ENCODE measurements around the gene NRN1L. TPM values are rescaled to one million over a fixed set of nuclear protein-coding genes. Genes with fewer than 3 reads are reported as not detected.

NRN1L gene
- total RNA-seq, 1 donor from 2014 or later = 1.4 TPM

DNA sequence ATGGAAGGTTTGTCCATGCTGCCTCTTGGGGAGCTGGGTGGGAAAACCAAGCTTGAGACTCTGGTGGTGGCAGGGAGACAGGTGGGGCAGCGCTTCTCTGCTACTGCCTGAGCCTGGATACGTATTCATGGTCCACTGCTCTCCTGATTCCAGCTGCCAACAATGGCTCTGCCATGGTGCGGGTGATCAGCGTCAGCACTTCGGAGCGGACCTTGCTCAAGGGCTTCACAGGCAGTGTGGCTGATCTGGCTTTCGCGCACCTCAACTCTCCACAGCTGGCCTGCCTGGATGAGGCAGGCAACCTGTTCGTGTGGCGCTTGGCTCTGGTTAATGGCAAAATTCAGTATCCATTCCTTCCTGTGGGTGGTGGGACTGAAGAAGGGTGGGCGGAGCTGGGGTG lies 7.6 kb upstream of the NRN1L start:
- Mint-ChIP-seq H3K27me3 (no peaks in the 10 kb centered on the region), H3K27ac (no peak overlapping the region), H3K9me3 (no peaks in the 10 kb centered on the region), H3K4me1 (peaks cover 35% of the 10 kb centered on the region), H3K4me3 (no peak overlapping the region), H3K36me3 (ENCODE audit: low read depth) (peaks cover 62% of the 10 kb centered on the region)
- no peak for DNase-seq
- intact Hi-C loops (cut with micrococcal nuclease) = no loop called here
- TF ChIP-seq, protein P1, sequence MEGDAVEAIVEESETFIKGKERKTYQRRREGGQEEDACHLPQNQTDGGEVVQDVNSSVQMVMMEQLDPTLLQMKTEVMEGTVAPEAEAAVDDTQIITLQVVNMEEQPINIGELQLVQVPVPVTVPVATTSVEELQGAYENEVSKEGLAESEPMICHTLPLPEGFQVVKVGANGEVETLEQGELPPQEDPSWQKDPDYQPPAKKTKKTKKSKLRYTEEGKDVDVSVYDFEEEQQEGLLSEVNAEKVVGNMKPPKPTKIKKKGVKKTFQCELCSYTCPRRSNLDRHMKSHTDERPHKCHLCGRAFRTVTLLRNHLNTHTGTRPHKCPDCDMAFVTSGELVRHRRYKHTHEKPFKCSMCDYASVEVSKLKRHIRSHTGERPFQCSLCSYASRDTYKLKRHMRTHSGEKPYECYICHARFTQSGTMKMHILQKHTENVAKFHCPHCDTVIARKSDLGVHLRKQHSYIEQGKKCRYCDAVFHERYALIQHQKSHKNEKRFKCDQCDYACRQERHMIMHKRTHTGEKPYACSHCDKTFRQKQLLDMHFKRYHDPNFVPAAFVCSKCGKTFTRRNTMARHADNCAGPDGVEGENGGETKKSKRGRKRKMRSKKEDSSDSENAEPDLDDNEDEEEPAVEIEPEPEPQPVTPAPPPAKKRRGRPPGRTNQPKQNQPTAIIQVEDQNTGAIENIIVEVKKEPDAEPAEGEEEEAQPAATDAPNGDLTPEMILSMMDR (IDR thresholded peaks at IDR 0.05) = no peak
- ChIA-PET CTCF (no interaction called here), POLR2A (no interaction called here)
- ATAC-seq (ENCODE audit: low read depth) = no peak

DNA sequence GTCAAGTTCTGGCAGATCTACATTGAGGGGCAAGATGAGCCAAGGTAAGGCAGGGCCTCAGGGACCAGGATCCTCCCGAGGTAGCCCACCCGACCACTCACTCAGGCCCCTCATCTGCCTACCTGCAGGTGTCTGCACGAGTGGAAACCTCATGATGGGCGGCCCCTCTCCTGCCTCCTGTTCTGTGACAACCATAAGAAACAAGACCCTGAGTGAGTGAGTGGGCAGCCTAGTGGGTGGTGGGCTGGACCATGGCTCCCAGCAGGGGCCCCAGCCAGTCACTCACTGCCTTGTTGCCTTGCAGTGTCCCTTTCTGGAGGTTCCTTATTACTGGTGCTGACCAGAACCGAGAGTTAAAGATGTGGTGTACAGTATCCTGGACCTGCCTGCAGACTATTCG lies 6.5 kb upstream of the NRN1L start:
- DNase-seq = no peak
- intact Hi-C loops (cut with micrococcal nuclease) = no loop called here
- Mint-ChIP-seq H3K36me3 (ENCODE audit: low read depth) (peaks cover 72% of the 10 kb centered on the region), H3K4me1 (peaks cover 26% of the 10 kb centered on the region), H3K4me3 (no peak overlapping the region), H3K9me3 (no peaks in the 10 kb centered on the region), H3K27me3 (no peaks in the 10 kb centered on the region), H3K27ac (no peak overlapping the region)
- ChIA-PET CTCF (no interaction called here), POLR2A (no interaction called here)
- ATAC-seq (ENCODE audit: low read depth) = no peak
- TF ChIP-seq, protein P1 (IDR thresholded peaks at IDR 0.05) = no peak

DNA sequence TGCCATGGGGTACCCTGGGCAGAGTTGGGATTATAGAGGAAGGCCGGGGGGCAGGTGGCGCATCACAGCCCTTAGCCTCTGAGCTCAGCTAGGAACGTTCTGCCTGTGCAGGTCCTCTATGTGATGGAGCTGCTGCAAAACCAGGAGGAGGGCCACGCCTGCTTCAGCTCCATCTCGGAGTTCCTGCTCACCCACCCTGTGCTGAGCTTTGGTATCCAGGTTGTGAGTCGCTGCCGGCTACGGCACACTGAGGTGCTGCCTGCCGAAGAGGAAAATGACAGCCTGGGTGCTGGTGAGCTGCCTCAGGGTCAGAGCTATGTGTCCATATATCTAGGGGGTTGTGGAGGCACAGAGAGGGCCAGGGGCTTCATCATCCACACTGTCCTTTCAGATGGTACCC lies 5.8 kb upstream of the NRN1L start:
- Mint-ChIP-seq H3K9me3 (no peaks in the 10 kb centered on the region), H3K27me3 (no peaks in the 10 kb centered on the region), H3K27ac (no peak overlapping the region), H3K4me3 (no peak overlapping the region), H3K4me1 (peaks cover 22% of the 10 kb centered on the region), H3K36me3 (ENCODE audit: low read depth) (peaks cover 78% of the 10 kb centered on the region)
- CTCF ChIA-PET = interaction anchor here (0.7 kb wide), 1 partner anchor 62 kb away, joined by 5 read pairs; no protein-coding TSS in a partner anchor
- intact Hi-C loops (cut with micrococcal nuclease) = no loop called here
- POLR2A ChIA-PET = no interaction called here
- DNase-seq (no peak), ATAC-seq (ENCODE audit: low read depth) (no peak)
- TF ChIP-seq, protein P1 (IDR thresholded peaks at IDR 0.05) = no peak

DNA sequence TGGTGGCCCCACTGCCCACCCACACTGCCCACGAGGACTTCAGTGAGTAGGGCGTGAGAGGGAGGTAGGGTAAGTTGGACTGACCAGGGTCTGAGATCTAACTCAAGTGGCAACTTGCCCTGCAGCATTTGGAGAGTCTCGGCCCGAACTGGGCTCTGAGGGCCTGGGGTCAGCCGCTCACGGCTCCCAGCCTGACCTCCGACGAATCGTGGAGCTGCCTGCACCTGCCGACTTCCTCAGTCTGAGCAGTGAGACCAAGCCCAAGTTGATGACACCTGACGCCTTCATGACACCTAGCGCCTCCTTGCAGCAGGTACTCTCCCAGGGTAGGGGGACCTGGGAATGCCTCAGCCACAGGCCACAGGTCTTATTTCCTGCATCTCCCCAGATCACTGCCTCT lies 5.2 kb upstream of the NRN1L start:
- CTCF ChIA-PET = interaction anchor here (0.7 kb wide), 1 partner anchor 63 kb away, joined by 5 read pairs; no protein-coding TSS in a partner anchor
- Mint-ChIP-seq H3K36me3 (ENCODE audit: low read depth) (peaks cover 85% of the 10 kb centered on the region), H3K4me1 (peaks cover 16% of the 10 kb centered on the region), H3K27ac (no peak overlapping the region), H3K4me3 (no peak overlapping the region), H3K9me3 (no peaks in the 10 kb centered on the region), H3K27me3 (no peaks in the 10 kb centered on the region)
- POLR2A ChIA-PET = interaction anchor here (0.5 kb wide), 1 partner anchor 57 kb away, joined by 3 read pairs; no protein-coding TSS in a partner anchor
- DNase-seq (no peak), ATAC-seq (ENCODE audit: low read depth) (no peak)
- intact Hi-C loops (cut with micrococcal nuclease) = no loop called here
- TF ChIP-seq, protein P1 (IDR thresholded peaks at IDR 0.05) = no peak

DNA sequence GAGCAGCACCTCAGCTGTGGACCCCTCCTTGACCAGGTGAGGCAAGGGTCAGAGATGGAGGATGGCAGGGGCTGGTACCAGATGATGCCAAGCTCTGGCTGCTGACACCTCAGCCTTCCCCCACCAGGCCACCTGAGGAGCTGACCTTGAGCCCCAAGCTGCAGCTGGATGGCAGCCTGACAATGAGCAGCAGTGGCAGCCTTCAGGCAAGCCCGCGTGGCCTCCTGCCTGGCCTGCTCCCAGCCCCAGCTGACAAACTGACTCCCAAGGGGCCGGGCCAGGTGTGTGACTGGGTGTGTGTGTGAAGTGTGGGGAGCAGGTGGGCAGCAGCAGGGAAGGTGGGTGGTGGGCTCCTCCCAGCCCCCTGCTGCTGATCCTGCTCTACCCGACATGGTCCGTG lies 4.7 kb upstream of the NRN1L start:
- H3K27me3 Mint-ChIP-seq = no peaks in the 10 kb centered on the region
- peaks cover 12% of the 10 kb centered on the region for H3K4me1 Mint-ChIP-seq
- TF ChIP-seq, protein P1 (IDR thresholded peaks at IDR 0.05) = no peak
- no peak overlapping the region for H3K4me3 Mint-ChIP-seq
- peaks cover 86% of the 10 kb centered on the region for H3K36me3 Mint-ChIP-seq (ENCODE audit: low read depth)
- ChIA-PET POLR2A (interaction anchor here (0.5 kb wide), 1 partner anchor 56 kb away, joined by 3 read pairs; no protein-coding TSS in a partner anchor), CTCF (interaction anchor here (0.7 kb wide), 1 partner anchor 63 kb away, joined by 5 read pairs; no protein-coding TSS in a partner anchor)
- H3K27ac Mint-ChIP-seq = no peak overlapping the region
- intact Hi-C loops (cut with micrococcal nuclease) = no loop called here
- DNase-seq = no peak
- H3K9me3 Mint-ChIP-seq = no peaks in the 10 kb centered on the region
- no peak for ATAC-seq (ENCODE audit: low read depth)
